Spinal cord (tissue), 10 donors: ENCODE results near the gene TDP1. TPM values are rescaled to one million over a fixed set of nuclear protein-coding genes. Genes with fewer than 3 reads are reported as not detected.

Experiments
- DNase-seq, 6 donors: peaks; one replicate each; pipeline versions ENCODE4 v3.0.0 to v3.0.0-alpha.2; 2013 to 2015; ENCODE audit warnings: low spot score in 6 of 6, low read depth in 4 of 6
- H3K27ac ChIP-seq: one replicate; pipeline ENCODE4 v1.5.1; 2013; ENCODE audit warnings: low read depth, low read length, control low read depth
- H3K27me3 ChIP-seq: one replicate; pipeline ENCODE4 v1.6.1; 2013; ENCODE audit warnings: low read length; ENCODE audit not compliant: control insufficient read depth, insufficient read depth
- H3K36me3 ChIP-seq: one replicate; pipeline ENCODE4 v1.6.1; 2013; ENCODE audit warnings: low read length; ENCODE audit not compliant: control insufficient read depth, insufficient read depth
- H3K4me1 ChIP-seq: one replicate; pipeline ENCODE4 v1.6.1; 2013; ENCODE audit warnings: low read length; ENCODE audit not compliant: control insufficient read depth, insufficient read depth
- H3K4me3 ChIP-seq: one replicate; pipeline ENCODE4 v1.5.1; 2013; ENCODE audit warnings: low read depth, low read length, control low read depth
- H3K9me3 ChIP-seq: one replicate; pipeline ENCODE4 v1.6.1; 2013; ENCODE audit warnings: low read length; ENCODE audit not compliant: control insufficient read depth, insufficient read depth
- WGBS: methylation state at CpG from one replicate; pipeline ENCODE4 v1.1.5; 2013; ENCODE audit warnings: missing lambda C conversion rate; ENCODE audit not compliant: insufficient coverage; 5-methylcytosine and 5-hydroxymethylcytosine counted together
- polyA plus RNA-seq, 2 donors: library from polyadenylated mRNA; unstranded; fragments of 120-200 nt; gene quantifications; one replicate each; pipeline ENCODE4 v1.2.1, GENCODE V29; 2013; ENCODE audit not compliant: insufficient read length in 2 of 2
- total RNA-seq, 2 donors: library from RNA; depleted of rRNA in 1 of 2; stranded (reverse); fragments of 120-200 nt in 1 of 2; fragments of >200 nt in 1 of 2; gene quantifications; one replicate each; pipeline versions ENCODE4 v1.2.3 to v1.2.4, GENCODE V29; 2013 to 2014
- donor health status: healthy.

The TDP1 gene
- total and polyA plus RNA-seq, 4 donors = 16.5 to 24.5 (median 18.1) TPM

DNA sequence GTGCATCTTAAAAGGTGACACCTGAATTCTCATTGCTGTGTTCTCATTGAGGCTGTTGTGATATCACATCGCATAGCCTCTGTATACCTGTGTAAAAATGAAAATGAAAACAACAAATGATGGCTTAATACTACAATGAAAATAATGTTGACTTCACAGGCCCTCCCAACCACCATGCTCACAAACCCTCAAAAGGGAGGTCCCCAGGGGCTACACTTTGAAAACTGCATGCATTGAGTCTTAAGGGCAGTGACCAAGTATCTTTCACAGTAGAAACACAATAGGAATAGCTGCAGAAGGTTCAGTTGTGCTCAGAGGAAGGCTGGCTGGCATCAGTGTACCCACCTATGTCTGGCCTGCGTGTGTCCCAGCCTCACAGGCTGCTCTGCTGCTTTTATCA lies 78.4 kb downstream of the TDP1 start:
- Histone ChIP-seq H3K27me3 (no peaks in the 10 kb centered on the region), H3K27ac (no peak overlapping the region), H3K4me1 (no peaks in the 10 kb centered on the region), H3K9me3 (no peaks in the 10 kb centered on the region), H3K36me3 (peaks cover 30% of the 10 kb centered on the region), H3K4me3 (no peak overlapping the region)
- DNase-seq = no peak
- WGBS = 100% methylated on average over 1 of the region's 2 CpGs

DNA sequence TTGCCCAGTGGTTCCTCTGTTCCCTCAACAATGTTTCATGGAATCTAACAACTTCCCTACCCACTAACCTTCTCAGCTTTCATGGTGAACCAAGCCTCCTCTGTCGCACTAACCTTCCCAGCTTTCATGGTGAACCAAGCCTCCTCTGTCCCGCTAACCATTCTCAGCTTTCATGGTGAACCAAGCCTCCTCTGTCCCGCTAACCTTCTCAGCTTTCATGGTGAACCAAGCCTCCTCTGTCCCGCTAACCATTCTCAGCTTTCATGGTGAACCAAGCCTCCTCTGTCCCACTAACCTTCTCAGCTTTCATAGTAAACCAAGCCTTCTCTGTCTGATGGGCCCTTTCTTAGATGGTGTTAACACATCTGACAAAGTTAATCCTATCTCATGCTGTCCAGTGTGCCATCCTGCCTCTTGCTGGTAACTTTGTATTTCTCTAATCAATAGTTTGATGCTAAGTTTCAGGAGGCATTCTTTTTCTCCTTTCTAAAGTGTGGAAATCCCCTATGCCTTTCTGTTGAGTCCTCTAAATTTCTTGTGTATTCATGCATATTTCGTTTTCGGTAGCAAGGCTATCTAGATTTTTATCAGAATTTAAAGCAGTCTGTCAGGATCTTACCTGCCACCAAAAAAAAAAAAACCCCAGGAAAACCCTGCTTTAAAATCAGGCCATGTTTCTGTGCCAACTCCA lies 79.3 kb downstream of the TDP1 start:
- no peak for DNase-seq
- Histone ChIP-seq H3K27me3 (no peaks in the 10 kb centered on the region), H3K9me3 (no peaks in the 10 kb centered on the region), H3K36me3 (peaks cover 31% of the 10 kb centered on the region), H3K4me1 (no peaks in the 10 kb centered on the region), H3K4me3 (no peak overlapping the region), H3K27ac (no peak overlapping the region)
- WGBS = 100% methylated on average over 4 of the region's 6 CpGs

DNA sequence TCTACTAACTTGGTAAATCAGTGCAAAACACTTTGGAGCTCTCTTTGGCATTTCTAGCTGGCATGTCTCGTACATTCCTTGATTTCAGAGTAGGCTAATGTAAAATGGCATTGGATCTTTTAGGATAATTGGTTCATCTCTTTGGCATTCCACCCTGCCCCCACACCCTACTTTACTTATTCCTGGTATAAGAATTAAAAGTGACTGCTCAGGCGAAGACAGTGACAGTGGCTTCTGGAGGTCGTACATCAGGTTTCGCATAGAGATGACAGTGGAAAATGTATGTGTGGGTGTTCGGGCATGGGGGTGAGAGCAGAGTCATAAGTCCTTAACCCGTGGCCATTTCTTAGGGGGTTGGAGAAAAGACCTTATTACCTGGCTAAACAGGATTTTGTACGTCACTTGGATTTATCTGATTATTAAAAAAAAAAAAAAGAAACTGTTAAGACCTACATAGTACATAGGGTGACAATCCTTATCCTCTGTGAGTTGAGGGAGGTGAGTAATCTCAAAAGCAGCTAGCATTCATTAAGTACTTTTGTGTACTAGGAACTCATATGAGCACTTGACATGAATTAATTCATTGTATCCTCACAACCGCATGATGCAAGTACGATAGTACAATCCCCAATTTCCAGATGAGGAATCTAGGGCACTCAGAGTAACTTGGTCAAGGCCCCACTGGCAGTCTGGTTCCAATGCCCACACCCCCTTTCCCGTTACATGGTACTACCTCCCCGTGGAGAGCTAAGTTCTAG lies 83.7 kb downstream of the TDP1 start:
- Histone ChIP-seq H3K27me3 (no peaks in the 10 kb centered on the region), H3K36me3 (peaks cover 15% of the 10 kb centered on the region), H3K9me3 (no peaks in the 10 kb centered on the region), H3K4me1 (no peaks in the 10 kb centered on the region), H3K27ac (no peak overlapping the region), H3K4me3 (no peak overlapping the region)
- WGBS = 100% methylated on average over 2 of the region's 11 CpGs
- no peak for DNase-seq

DNA sequence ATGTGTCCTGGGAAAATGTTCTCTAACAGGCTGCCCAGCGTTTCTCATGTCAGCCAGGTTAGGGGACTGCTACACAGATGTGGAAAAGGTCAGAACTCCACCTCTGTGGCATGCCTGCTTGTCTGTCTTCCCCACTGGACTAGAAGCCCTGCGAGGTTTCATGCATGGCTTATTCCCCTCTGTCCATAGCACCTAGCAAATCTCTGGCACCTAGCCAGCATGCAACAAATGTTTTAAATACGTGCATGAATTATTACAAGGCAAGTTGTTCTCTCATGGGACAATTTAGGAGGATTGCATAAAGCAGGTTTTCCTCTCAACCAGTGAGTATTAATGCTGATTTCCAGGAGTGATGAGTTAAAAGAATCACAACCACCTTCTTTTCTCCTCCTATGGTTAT lies 84.7 kb downstream of the TDP1 start:
- H3K27ac ChIP-seq = no peak overlapping the region
- no peak for DNase-seq
- H3K36me3 ChIP-seq = peaks cover 14% of the 10 kb centered on the region
- H3K27me3 ChIP-seq = no peaks in the 10 kb centered on the region
- H3K9me3 ChIP-seq = no peaks in the 10 kb centered on the region
- H3K4me3 ChIP-seq = no peak overlapping the region
- 89% methylated on average over 1 of the region's 3 CpGs for whole genome bisulfite sequencing
- no peaks in the 10 kb centered on the region for H3K4me1 ChIP-seq

DNA sequence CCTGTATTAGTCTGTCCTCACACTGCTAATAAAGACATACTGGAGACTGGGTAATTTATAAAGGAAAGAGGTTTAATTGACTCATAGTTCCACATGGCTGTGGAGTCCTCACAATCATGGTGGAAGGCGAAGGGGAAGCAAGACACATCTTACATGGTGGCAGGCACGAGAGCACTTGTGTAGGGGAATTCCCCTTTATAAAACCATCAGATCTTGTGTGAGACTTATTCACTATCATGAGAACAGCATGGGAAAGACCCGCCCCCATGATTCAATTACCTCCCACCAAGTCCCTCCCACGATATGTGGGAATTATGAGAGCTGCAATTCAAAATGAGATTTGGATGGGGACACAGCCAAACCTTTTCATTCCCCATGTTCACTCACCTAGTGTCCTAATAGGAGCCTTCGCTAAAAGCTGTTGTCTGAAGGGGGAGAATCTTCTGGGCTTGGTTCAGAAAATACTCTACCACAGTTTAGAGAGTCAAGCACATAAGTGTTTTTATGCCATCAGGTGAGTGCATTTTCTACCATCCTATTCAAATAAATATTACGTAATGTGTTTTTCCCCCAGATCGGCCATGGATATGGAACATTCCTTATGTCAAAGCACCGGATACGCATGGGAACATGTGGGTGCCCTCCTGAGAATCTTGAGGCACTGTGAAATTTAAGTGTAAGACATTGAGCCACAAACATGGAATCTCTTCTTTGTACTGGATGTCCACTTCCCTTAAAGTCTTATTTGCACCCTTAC lies 86.9 kb downstream of the TDP1 start:
- no peaks in the 10 kb centered on the region for H3K9me3 ChIP-seq

DNA sequence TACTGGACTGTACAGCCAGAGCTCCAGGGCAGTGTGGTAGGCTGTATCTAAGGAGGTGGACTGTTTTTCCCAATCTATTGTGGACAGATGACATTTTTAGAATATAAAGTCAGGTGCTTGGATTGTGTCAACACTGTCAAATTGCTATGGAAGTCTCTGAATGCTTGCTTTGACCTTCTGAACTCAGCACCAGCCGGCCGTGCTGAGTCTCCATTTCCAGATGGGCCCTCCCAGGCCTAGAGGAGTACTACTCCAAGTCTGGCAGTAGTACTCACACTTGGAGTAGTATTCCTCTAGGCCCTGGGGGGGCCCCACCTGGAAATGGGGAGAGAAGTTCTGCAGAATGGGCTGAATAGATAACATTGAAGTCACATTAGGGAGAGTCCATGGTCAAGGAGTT lies 89.9 kb downstream of the TDP1 start:
- Histone ChIP-seq H3K27me3 (no peaks in the 10 kb centered on the region), H3K4me3 (no peak overlapping the region), H3K36me3 (peaks cover 10% of the 10 kb centered on the region), H3K9me3 (no peaks in the 10 kb centered on the region), H3K27ac (no peak overlapping the region), H3K4me1 (no peaks in the 10 kb centered on the region)
- DNase-seq = no peak
- 69% methylated on average over 2 of the region's 2 CpGs for WGBS

More for the DNA sequence above, 86.9 kb downstream of the TDP1 start:
- WGBS = no CpG with 5 or more reads among the region's 9 CpGs
- no peak overlapping the region for H3K4me3 ChIP-seq
- H3K36me3 ChIP-seq = peaks cover 13% of the 10 kb centered on the region
- no peaks in the 10 kb centered on the region for H3K27me3 ChIP-seq
- no peak for DNase-seq
- no peaks in the 10 kb centered on the region for H3K4me1 ChIP-seq
- no peak overlapping the region for H3K27ac ChIP-seq

DNA sequence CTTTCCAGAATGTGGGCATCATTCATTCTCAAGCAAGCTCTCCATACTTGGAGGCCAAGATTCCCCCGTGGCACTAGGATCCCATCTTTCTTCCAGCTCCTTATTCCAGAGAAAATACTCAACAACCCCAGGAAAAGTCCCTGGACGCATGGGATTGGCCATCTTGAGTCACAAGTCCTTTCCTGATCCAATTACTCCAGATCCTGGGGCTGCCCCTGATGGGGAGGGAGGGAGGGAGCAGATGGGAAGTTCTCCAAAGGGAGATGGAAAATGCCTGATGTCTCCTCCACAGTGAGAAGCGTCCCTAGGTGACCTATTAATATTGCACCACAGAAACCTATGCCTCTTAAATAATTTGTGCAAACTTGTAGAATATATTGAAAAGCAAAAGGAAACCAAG lies 93.7 kb downstream of the TDP1 start:
- Histone ChIP-seq H3K4me1 (no peaks in the 10 kb centered on the region), H3K27ac (no peak overlapping the region), H3K9me3 (no peaks in the 10 kb centered on the region), H3K4me3 (no peak overlapping the region), H3K27me3 (no peaks in the 10 kb centered on the region), H3K36me3 (peaks cover 2% of the 10 kb centered on the region)
- 57% methylated on average over 1 of the region's 3 CpGs for WGBS
- DNase-seq = no peak

DNA sequence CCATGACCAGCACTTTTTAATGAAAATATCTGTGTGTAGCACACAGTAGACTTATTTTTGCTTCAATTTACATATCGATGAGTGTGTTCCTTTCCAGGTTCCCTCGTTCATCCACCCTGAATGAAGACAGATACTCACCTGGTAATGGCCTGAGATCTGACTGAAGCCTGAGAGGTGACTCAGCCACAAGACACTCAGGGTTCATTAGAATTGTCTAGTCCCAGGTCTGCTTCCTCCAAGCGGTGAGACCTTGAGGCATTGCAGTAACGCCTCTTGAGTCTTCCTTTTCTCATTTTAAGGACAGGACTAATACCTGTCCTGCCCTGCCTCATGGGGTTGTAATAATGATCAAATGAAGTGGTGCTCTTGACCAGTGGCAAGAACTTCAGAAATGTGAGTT lies 94.5 kb downstream of the TDP1 start:
- H3K4me3 ChIP-seq = no peak overlapping the region
- H3K9me3 ChIP-seq = no peaks in the 10 kb centered on the region
- DNase-seq = no peak
- H3K4me1 ChIP-seq = no peaks in the 10 kb centered on the region
- H3K36me3 ChIP-seq = peaks cover 2% of the 10 kb centered on the region
- 93% methylated on average over 2 of the region's 4 CpGs for WGBS
- no peak overlapping the region for H3K27ac ChIP-seq
- no peaks in the 10 kb centered on the region for H3K27me3 ChIP-seq

DNA sequence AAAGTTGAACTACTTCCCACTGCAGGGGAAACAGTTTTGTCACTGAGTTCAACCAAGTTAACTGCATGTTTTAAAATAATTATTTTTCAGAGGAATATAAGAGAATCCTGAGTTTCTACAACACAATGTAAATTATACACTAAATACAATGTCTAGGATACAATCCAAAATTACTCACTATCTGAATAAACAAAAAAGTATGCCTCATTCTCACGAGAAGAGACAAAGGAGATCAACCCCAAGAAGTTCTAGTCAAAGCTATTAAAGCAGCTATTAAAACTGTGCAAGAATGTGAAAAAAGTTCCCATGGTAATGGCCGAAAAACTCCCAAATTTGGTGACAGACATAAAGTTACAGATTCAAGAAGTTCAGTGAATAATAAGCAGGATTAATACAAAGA lies 97.3 kb downstream of the TDP1 start:
- no peak overlapping the region for H3K27ac ChIP-seq
- no peaks in the 10 kb centered on the region for H3K4me1 ChIP-seq
- no peaks in the 10 kb centered on the region for H3K36me3 ChIP-seq
- H3K27me3 ChIP-seq = peaks cover 6% of the 10 kb centered on the region
- H3K4me3 ChIP-seq = no peak overlapping the region
- no peaks in the 10 kb centered on the region for H3K9me3 ChIP-seq
- WGBS = 60% methylated on average over 1 of the region's 2 CpGs
- DNase-seq = no peak
